ENCODE data around the gene ASB18. TPM values are rescaled to one million over a fixed set of nuclear protein-coding genes. Genes with fewer than 3 reads are reported as not detected.

The ASB18 gene
- total and polyA plus RNA-seq, 2 donors (not counting 3 experiments of a cell fraction or from before 2014, with no cell fraction given) = not detected

DNA sequence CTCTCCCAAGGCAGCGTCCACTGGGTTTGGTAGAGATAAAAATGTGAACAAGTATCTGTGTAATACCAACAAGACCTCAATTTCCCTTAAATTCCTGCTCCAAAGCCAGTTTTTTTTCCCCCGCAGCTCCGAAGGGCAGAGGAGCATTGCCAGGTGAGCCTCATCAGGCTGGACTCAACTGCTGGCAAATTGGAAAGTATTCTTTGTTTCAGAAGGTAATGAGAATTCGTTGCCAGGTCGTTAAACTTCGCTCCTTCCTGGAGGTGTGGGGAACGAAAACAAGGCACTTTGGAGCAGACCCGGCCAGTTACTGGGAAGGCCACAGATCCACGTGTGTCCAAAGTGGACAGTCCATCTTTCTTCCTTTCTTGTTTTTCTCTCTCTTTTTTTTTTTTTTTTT, 30.4 kb upstream of the ASB18 start:
- dilution Hi-C loops (cut with MboI; ENCODE audit: extremely low pct_ligation_motif_present, low sequenced_read_pairs) (no loop called here), intact Hi-C loops (cut with micrococcal nuclease) (no loop called here)
- BruUV-seq (replicated peaks) = no TSS peak

More for the DNA sequence above, 30.4 kb upstream of the ASB18 start:
- POLR2A ChIA-PET = no interaction called here
- Histone ChIP-seq H2AFZ (ENCODE audit: low read depth, low read length) (no peak overlapping the region), H3K27me3 (ENCODE audit: control insufficient read depth in 2 of 2, insufficient read depth in 2 of 2, low read length in 2 of 2) (no peaks in the 10 kb centered on the region), H3K4me2 (ENCODE audit: insufficient read depth, low read length) (no peak overlapping the region), H3K79me2 (ENCODE audit: control insufficient read depth, insufficient read depth, low read length) (no peaks in the 10 kb centered on the region), H3K9me1 (replicated peaks; ENCODE audit: control insufficient read depth, extremely low read depth, insufficient read depth, low read length) (no peaks in the 10 kb centered on the region), H4K20me1 (replicated peaks; ENCODE audit: control insufficient read depth, extremely low read depth, insufficient read depth, low read length) (no peaks in the 10 kb centered on the region), H3K4me1 (ENCODE audit: control insufficient read depth, extremely low read depth, insufficient read depth, low read length) (no peaks in the 10 kb centered on the region), H3K9me3 (replicated peaks; ENCODE audit: control insufficient read depth, insufficient read depth, low read length) (no peaks in the 10 kb centered on the region), H3K9ac (replicated peaks; ENCODE audit: extremely low read depth, insufficient read depth, low read length) (no peak overlapping the region), H3K4me3 (replicated peaks in 1 of 3; ENCODE audit: insufficient read depth in 1 of 3, low read depth in 1 of 3, low read length in 3 of 3) (no peak overlapping the region), H3K36me3 (ENCODE audit: control insufficient read depth in 2 of 2, extremely low read depth in 1 of 2, insufficient read depth in 2 of 2, low read length in 2 of 2) (no peaks in the 10 kb centered on the region), H3K27ac (ENCODE audit: insufficient read depth, low read depth, low read length) (no peak overlapping the region)
- CTCF ChIA-PET = no interaction called here
- DNase-seq (ENCODE audit: low read depth, low spot score) = no peak
- TF ChIP-seq MYC (IDR thresholded peaks at IDR 0.05; ENCODE audit: low read depth, low read length) (no peak), GATA2 (IDR thresholded peaks at IDR 0.05; ENCODE audit: insufficient read depth, insufficient read length, low read depth, low read length) (no peak), EZH2 (IDR thresholded peaks at IDR 0.05; ENCODE audit: borderline replicate concordance, low read depth, low read length, severe bottlenecking) (no peak), FOS (IDR thresholded peaks at IDR 0.05; ENCODE audit: borderline replicate concordance, insufficient read depth, low read length) (no peak), POLR2A (IDR thresholded peaks at IDR 0.05; ENCODE audit: low read depth, low read length) (no peak), POLR2AphosphoS5 (IDR thresholded peaks at IDR 0.05; ENCODE audit: insufficient read depth, low read depth, low read length) (no peak), JUN (IDR thresholded peaks at IDR 0.05; ENCODE audit: borderline replicate concordance, insufficient read depth, insufficient read length, low read depth) (no peak)
- TF ChIP-seq, protein P1, sequence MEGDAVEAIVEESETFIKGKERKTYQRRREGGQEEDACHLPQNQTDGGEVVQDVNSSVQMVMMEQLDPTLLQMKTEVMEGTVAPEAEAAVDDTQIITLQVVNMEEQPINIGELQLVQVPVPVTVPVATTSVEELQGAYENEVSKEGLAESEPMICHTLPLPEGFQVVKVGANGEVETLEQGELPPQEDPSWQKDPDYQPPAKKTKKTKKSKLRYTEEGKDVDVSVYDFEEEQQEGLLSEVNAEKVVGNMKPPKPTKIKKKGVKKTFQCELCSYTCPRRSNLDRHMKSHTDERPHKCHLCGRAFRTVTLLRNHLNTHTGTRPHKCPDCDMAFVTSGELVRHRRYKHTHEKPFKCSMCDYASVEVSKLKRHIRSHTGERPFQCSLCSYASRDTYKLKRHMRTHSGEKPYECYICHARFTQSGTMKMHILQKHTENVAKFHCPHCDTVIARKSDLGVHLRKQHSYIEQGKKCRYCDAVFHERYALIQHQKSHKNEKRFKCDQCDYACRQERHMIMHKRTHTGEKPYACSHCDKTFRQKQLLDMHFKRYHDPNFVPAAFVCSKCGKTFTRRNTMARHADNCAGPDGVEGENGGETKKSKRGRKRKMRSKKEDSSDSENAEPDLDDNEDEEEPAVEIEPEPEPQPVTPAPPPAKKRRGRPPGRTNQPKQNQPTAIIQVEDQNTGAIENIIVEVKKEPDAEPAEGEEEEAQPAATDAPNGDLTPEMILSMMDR (IDR thresholded peaks at IDR 0.05; ENCODE audit: extremely low read depth in 1 of 2, insufficient read depth in 1 of 2, low read depth in 1 of 2, low read length in 2 of 2) = no peak
- TF ChIP-seq, protein P2, sequence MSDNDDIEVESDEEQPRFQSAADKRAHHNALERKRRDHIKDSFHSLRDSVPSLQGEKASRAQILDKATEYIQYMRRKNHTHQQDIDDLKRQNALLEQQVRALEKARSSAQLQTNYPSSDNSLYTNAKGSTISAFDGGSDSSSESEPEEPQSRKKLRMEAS (IDR thresholded peaks at IDR 0.05; ENCODE audit: insufficient read depth, insufficient read length) = no peak
- FAIRE-seq = no peak

Measured in endothelial cell of umbilical vein (primary cell).